Liver (tissue), 9 donors: Measurements from ENCODE around the gene TPRN. TPM values are rescaled to one million over a fixed set of nuclear protein-coding genes. Genes with fewer than 3 reads are reported as not detected.

Experiments
- DNase-seq: peaks from one replicate; pipeline ENCODE4 v3.0.0-alpha.2; 2017; ENCODE audit warnings: low spot score
- H3K27ac ChIP-seq, 2 donors: one replicate each; pipeline ENCODE4 v1.7.0; 2013; ENCODE audit warnings: inconsistent platforms in 2 of 2, low read length in 2 of 2, control low read depth in 1 of 2, low read depth in 1 of 2, mild to moderate bottlenecking in 1 of 2
- H3K27me3 ChIP-seq, 4 donors: one replicate each; pipeline versions ENCODE4 v1.6.1 to v1.7.0; 2013; ENCODE audit warnings: low read length in 3 of 4, inconsistent platforms in 1 of 4, mild to moderate bottlenecking in 1 of 4, moderate library complexity in 1 of 4; ENCODE audit not compliant: control insufficient read depth in 4 of 4, insufficient read depth in 4 of 4
- H3K36me3 ChIP-seq, 4 donors: one replicate each; pipeline versions ENCODE4 v1.6.1 to v1.7.0; 2013; ENCODE audit warnings: low read length in 3 of 4, mild to moderate bottlenecking in 3 of 4, low read depth in 1 of 4, moderate library complexity in 1 of 4; ENCODE audit not compliant: control insufficient read depth in 4 of 4, insufficient read depth in 3 of 4
- H3K4me1 ChIP-seq, 4 donors: one replicate each; pipeline versions ENCODE4 v1.6.1 to v1.7.0; 2013; ENCODE audit warnings: low read length in 3 of 4, mild to moderate bottlenecking in 3 of 4, moderate library complexity in 1 of 4; ENCODE audit not compliant: control insufficient read depth in 4 of 4, insufficient read depth in 4 of 4
- H3K4me3 ChIP-seq, 3 donors: one replicate each; pipeline versions ENCODE4 v1.6.1 to v1.7.0; 2013; ENCODE audit warnings: low read length in 3 of 3, control low read depth in 1 of 3, low read depth in 1 of 3, mild to moderate bottlenecking in 1 of 3
- H3K9ac ChIP-seq, 2 donors: one replicate each; pipeline ENCODE4 v1.7.0; 2013; ENCODE audit warnings: low read length in 2 of 2, mild to moderate bottlenecking in 2 of 2, moderate library complexity in 2 of 2, control low read depth in 1 of 2, low read depth in 1 of 2
- H3K9me3 ChIP-seq, 4 donors: one replicate each; pipeline versions ENCODE4 v1.6.1 to v1.7.0; 2013; ENCODE audit warnings: low read length in 3 of 4; ENCODE audit not compliant: control insufficient read depth in 4 of 4
- EGR1 ChIP-seq, 2 donors: IDR thresholded peaks; 2 replicates each; pipeline ENCODE4 v1.6.1; 2016 to 2018; ENCODE audit warnings: antibody characterized with exemption in 2 of 2, low read depth in 2 of 2
- FOXA1 ChIP-seq: IDR thresholded peaks from 2 replicates; pipeline ENCODE4 v1.6.1; 2016; ENCODE audit warnings: antibody characterized with exemption
- FOXA2 ChIP-seq: IDR thresholded peaks from 2 replicates; pipeline ENCODE4 v1.6.1; 2016; ENCODE audit warnings: antibody characterized with exemption
- GABPA ChIP-seq, 2 donors: IDR thresholded peaks in 1 of 2; conservative IDR thresholded peaks in 1 of 2; 2 replicates each; pipeline ENCODE4 v1.6.1; 2016; ENCODE audit warnings: antibody characterized with exemption in 2 of 2, mild to moderate bottlenecking in 1 of 2, moderate library complexity in 1 of 2
- HNF4A ChIP-seq, 2 donors: conservative IDR thresholded peaks; 2 replicates each; pipeline ENCODE4 v1.6.1; 2016; ENCODE audit warnings: antibody characterized with exemption in 2 of 2, mild to moderate bottlenecking in 2 of 2
- HNF4G ChIP-seq: IDR thresholded peaks from 2 replicates; pipeline ENCODE4 v1.6.1; 2016; ENCODE audit warnings: antibody characterized with exemption
- JUND ChIP-seq, 2 donors: IDR thresholded peaks; 2 replicates each; pipeline ENCODE4 v1.6.1; 2016; ENCODE audit warnings: antibody characterized with exemption in 2 of 2
- NR2F2 ChIP-seq: IDR thresholded peaks from 2 replicates; pipeline ENCODE4 v1.6.1; 2016; ENCODE audit warnings: antibody characterized with exemption
- RAD21 ChIP-seq, 2 donors: IDR thresholded peaks; 2 replicates each; pipeline ENCODE4 v1.6.1; 2016; ENCODE audit warnings: antibody characterized with exemption in 2 of 2, mild to moderate bottlenecking in 2 of 2
- REST ChIP-seq: IDR thresholded peaks from 2 replicates; pipeline ENCODE4 v1.6.1; 2016; ENCODE audit warnings: antibody characterized with exemption, mild to moderate bottlenecking
- RXRA ChIP-seq, 2 donors: IDR thresholded peaks; 2 replicates each; pipeline ENCODE4 v1.6.1; 2017 to 2018; ENCODE audit warnings: antibody characterized with exemption in 2 of 2, mild to moderate bottlenecking in 1 of 2
- SP1 ChIP-seq: IDR thresholded peaks from 2 replicates; pipeline ENCODE4 v1.6.1; 2018; ENCODE audit warnings: antibody characterized with exemption, mild to moderate bottlenecking
- TAF1 ChIP-seq: conservative IDR thresholded peaks from 2 replicates; pipeline ENCODE4 v1.6.1; 2016; ENCODE audit warnings: antibody characterized with exemption, mild to moderate bottlenecking
- YY1 ChIP-seq: IDR thresholded peaks from 2 replicates; pipeline ENCODE4 v1.6.1; 2016; ENCODE audit warnings: antibody characterized with exemption, mild to moderate bottlenecking
- ZBTB33 ChIP-seq: IDR thresholded peaks from 2 replicates; pipeline ENCODE4 v1.6.1; 2016; ENCODE audit warnings: antibody characterized with exemption
- WGBS: extraction: QIAGEN DNeasy Blood & Tissue Kit; methylation state at CpG from one replicate; pipeline ENCODE4 v1.1.7; 2013; 5-methylcytosine and 5-hydroxymethylcytosine counted together
- polyA plus RNA-seq, 2 donors: library from polyadenylated mRNA; stranded (reverse) in 1 of 2; unstranded in 1 of 2; fragments of 200-250 nt in 1 of 2; fragments of >200 nt in 1 of 2; fragmentation: Nextera tagmentation in 1 of 2; extraction: Ambion mirVana in 1 of 2; gene quantifications; one replicate each; pipeline versions ENCODE4 v1.2.1 to v1.2.3, GENCODE V29; 2013 to 2015
- total RNA-seq, 2 donors: library from RNA; depleted of rRNA; stranded (reverse); fragments of >200 nt; gene quantifications; one replicate each; pipeline ENCODE4 v1.2.3, GENCODE V29; 2014
- TF ChIP-seq, protein P1 (sequence below): IDR thresholded peaks from 2 replicates; pipeline ENCODE4 v1.6.1; 2016; ENCODE audit warnings: antibody characterized with exemption
- TF ChIP-seq, protein P2 (sequence below): fragments of 150-350 bp; IDR thresholded peaks from 2 replicates; pipeline ENCODE4 v1.5.1; 2017; ENCODE audit warnings: improper control_type of control experiment, low read depth, low read length; ENCODE audit not compliant: missing input control
- TF ChIP-seq, protein P3 (sequence below): IDR thresholded peaks from 2 replicates; pipeline ENCODE4 v1.6.1; 2016; ENCODE audit warnings: antibody characterized with exemption
- donor health status: healthy.
- donor health status: healthy.
- donor health status: healthy.
- donor health status: healthy.
- donor health status: healthy.

TPRN gene
- total and polyA plus RNA-seq, 4 donors, result 5.4 to 20.1 (median 11.1) TPM

GRCh38 chr9:137241490-137242268, 41.1 kb upstream of the TPRN start:
- no peaks in the 10 kb centered on the region for H3K9me3 ChIP-seq
- peak overlapping the region; percentile 77 to 97 (median 88) for H3K4me3 ChIP-seq
- H3K4me1 ChIP-seq, result peaks cover 3 to 42% (median 17%) of the 10 kb centered on the region in 4 donors
- peak overlapping the region; percentile 66 to 80 for H3K27ac ChIP-seq
- under 1% methylated on average over 83 of the region's 83 CpGs for WGBS
- H3K9ac ChIP-seq, result peak overlapping the region in 1 of 2 donors; percentile 82
- H3K27me3 ChIP-seq, result no peaks in the 10 kb centered on the region
- peak; percentile 73 for DNase-seq
- no peak for TF ChIP-seq REST
- peak; percentile 16 to 48 for TF ChIP-seq HNF4A (conservative IDR thresholded peaks at IDR 0.05)
- no peak for TF ChIP-seq YY1
- peaks cover 0 to 11% (median 5%) of the 10 kb centered on the region in 4 donors for H3K36me3 ChIP-seq

GRCh38 chr9:137240841-137241489, 40.4 kb upstream of the TPRN start, which contains the start of gene TUBB4B:
TUBB4B (plus strand) TSS chr9:137241287; CDS start chr9:137241361, 74 bp downstream.
- peak within 1 kb of the TSS; percentile 77 to 97 (median 88) for H3K4me3 ChIP-seq
- no peaks in the 10 kb centered on the region for H3K9me3 ChIP-seq
- under 1% methylated on average over 67 of the region's 67 CpGs for WGBS
- DNase-seq, result peak; percentile 97
- TF ChIP-seq YY1 (peak; percentile 93), JUND (IDR thresholded peaks at IDR 0.05) (no peak), GABPA (IDR thresholded peaks at IDR 0.05 in 1 of 2, conservative IDR thresholded peaks at IDR 0.05 in 1 of 2) (peak in 1 of 2 donors; percentile 62), HNF4G (no peak), ZBTB33 (no peak), SP1 (peak; percentile 100), NR2F2 (no peak), FOXA1 (no peak), FOXA2 (no peak), TAF1 (peak; percentile 99), HNF4A (conservative IDR thresholded peaks at IDR 0.05) (no peak), REST (peak; percentile 94), RXRA (IDR thresholded peaks at IDR 0.05) (no peak), EGR1 (IDR thresholded peaks at IDR 0.05; ENCODE audit: low read depth in 2 of 2) (peak in 1 of 2 donors; percentile 70), RAD21 (IDR thresholded peaks at IDR 0.05) (no peak)
- TF ChIP-seq, protein P1, sequence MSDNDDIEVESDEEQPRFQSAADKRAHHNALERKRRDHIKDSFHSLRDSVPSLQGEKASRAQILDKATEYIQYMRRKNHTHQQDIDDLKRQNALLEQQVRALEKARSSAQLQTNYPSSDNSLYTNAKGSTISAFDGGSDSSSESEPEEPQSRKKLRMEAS, result no peak
- TF ChIP-seq, protein P2, sequence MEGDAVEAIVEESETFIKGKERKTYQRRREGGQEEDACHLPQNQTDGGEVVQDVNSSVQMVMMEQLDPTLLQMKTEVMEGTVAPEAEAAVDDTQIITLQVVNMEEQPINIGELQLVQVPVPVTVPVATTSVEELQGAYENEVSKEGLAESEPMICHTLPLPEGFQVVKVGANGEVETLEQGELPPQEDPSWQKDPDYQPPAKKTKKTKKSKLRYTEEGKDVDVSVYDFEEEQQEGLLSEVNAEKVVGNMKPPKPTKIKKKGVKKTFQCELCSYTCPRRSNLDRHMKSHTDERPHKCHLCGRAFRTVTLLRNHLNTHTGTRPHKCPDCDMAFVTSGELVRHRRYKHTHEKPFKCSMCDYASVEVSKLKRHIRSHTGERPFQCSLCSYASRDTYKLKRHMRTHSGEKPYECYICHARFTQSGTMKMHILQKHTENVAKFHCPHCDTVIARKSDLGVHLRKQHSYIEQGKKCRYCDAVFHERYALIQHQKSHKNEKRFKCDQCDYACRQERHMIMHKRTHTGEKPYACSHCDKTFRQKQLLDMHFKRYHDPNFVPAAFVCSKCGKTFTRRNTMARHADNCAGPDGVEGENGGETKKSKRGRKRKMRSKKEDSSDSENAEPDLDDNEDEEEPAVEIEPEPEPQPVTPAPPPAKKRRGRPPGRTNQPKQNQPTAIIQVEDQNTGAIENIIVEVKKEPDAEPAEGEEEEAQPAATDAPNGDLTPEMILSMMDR, result no peak
- TF ChIP-seq, protein P3, sequence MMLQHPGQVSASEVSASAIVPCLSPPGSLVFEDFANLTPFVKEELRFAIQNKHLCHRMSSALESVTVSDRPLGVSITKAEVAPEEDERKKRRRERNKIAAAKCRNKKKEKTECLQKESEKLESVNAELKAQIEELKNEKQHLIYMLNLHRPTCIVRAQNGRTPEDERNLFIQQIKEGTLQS, result no peak
- peaks cover 0 to 11% (median 5%) of the 10 kb centered on the region in 4 donors for H3K36me3 ChIP-seq
- no peaks in the 10 kb centered on the region for H3K27me3 ChIP-seq
- H3K9ac ChIP-seq, result peak within 1 kb of the TSS in 1 of 2 donors; percentile 82
- peak within 1 kb of the TSS; percentile 74 to 92 for H3K27ac ChIP-seq
- H3K4me1 ChIP-seq, result peaks cover 8 to 49% (median 21%) of the 10 kb centered on the region in 4 donors
